Superior temporal gyrus (tissue), 1 donor: ENCODE data around the gene RPL19.

Experiments used
- DNase-seq: peaks from one replicate; pipeline ENCODE4 v3.0.0-alpha.2; 2016; ENCODE audit errors: extremely low spot score

Gene RPL19

GRCh38 chr17:39223907-39224777, 24.1 kb downstream of the RPL19 start:
- no peak for DNase-seq

GRCh38 chr17:39224778-39225307, 24.8 kb downstream of the RPL19 start:
- DNase-seq, result no peak

GRCh38 chr17:39225308-39225958, 25.4 kb downstream of the RPL19 start, which contains the start of gene STAC2:
STAC2 (minus strand) TSS chr17:39225945; CDS start chr17:39225502, 443 bp downstream.
- no peak for DNase-seq

- no peak for DNase-seq
These were observed 26.0 kb downstream of the RPL19 start for GRCh38 chr17:39225959-39226683.

- DNase-seq, result no peak
These were observed 27.4 kb downstream of the RPL19 start for GRCh38 chr17:39227364-39227919.

GRCh38 chr17:39229274-39229913, 29.3 kb downstream of the RPL19 start:
- no peak for DNase-seq

- no peak for DNase-seq
These were observed 30.3 kb downstream of the RPL19 start for GRCh38 chr17:39230361-39230760.

GRCh38 chr17:39231091-39231561, 31.0 kb downstream of the RPL19 start:
- DNase-seq, result no peak

- no peak for DNase-seq
These were observed 31.8 kb downstream of the RPL19 start for GRCh38 chr17:39231591-39232551.

- peak; percentile 33 for DNase-seq
These were observed 35.7 kb downstream of the RPL19 start for GRCh38 chr17:39235555-39236449.

- DNase-seq, result no peak
These were observed 36.4 kb downstream of the RPL19 start for GRCh38 chr17:39236450-39236927.

- no peak for DNase-seq
These were observed 36.9 kb downstream of the RPL19 start for GRCh38 chr17:39236981-39237441.

GRCh38 chr17:39237586-39237985, 37.5 kb downstream of the RPL19 start:
- DNase-seq, result no peak

- no peak for DNase-seq
These were observed 38.4 kb downstream of the RPL19 start for GRCh38 chr17:39238311-39238972.

- DNase-seq, result no peak
These were observed 39.7 kb downstream of the RPL19 start for GRCh38 chr17:39239640-39240314.

- DNase-seq, result no peak
These were observed 40.5 kb downstream of the RPL19 start for GRCh38 chr17:39240631-39241030.

GRCh38 chr17:39243155-39243554, 43.1 kb downstream of the RPL19 start:
- DNase-seq, result no peak
